Stomach smooth muscle (tissue), 2 donors: Measurements from ENCODE around the gene PUM2.
"Not testable (repeated sequence)": the region's sequence is repeated elsewhere in the genome, so short reads cannot be mapped to it uniquely, and the experiment has no call there.

ENCODE experiments used
- H3K27ac ChIP-seq: one replicate; pipeline ENCODE4 v1.7.0; 2013; ENCODE audit warnings: mild to moderate bottlenecking, low read length, inconsistent platforms
- H3K27me3 ChIP-seq, 2 donors: one replicate each; pipeline ENCODE4 v1.7.0; 2013; ENCODE audit warnings: low read length in 2 of 2; ENCODE audit not compliant: insufficient read depth in 2 of 2, control insufficient read depth in 1 of 2
- H3K36me3 ChIP-seq, 2 donors: one replicate each; pipeline ENCODE4 v1.7.0; 2013; ENCODE audit warnings: low read length in 2 of 2; ENCODE audit not compliant: control insufficient read depth in 2 of 2, insufficient read depth in 2 of 2
- H3K4me1 ChIP-seq: one replicate; pipeline ENCODE4 v1.7.0; 2013; ENCODE audit warnings: low read length; ENCODE audit not compliant: control insufficient read depth, insufficient read depth
- H3K4me3 ChIP-seq, 2 donors: one replicate each; pipeline ENCODE4 v1.7.0; 2013; ENCODE audit warnings: low read length in 2 of 2
- H3K9ac ChIP-seq, 2 donors: one replicate each; pipeline ENCODE4 v1.7.0; 2013; ENCODE audit warnings: low read length in 2 of 2, mild to moderate bottlenecking in 1 of 2
- H3K9me3 ChIP-seq, 2 donors: one replicate each; pipeline ENCODE4 v1.7.0; 2013; ENCODE audit warnings: low read length in 2 of 2; ENCODE audit not compliant: control insufficient read depth in 2 of 2
- donor health status: healthy.
- donor health status: Pancreatic carcinoma.

The PUM2 gene

GRCh38 chr2:20247084-20247483 lies 103.6 kb downstream of the PUM2 start:
- Histone ChIP-seq H3K36me3 (peaks cover 5 to 26% of the 10 kb centered on the region in 2 donors), H3K27ac (no peak overlapping the region), H3K4me1 (no peaks in the 10 kb centered on the region), H3K9me3 (no peaks in the 10 kb centered on the region), H3K27me3 (no peaks in the 10 kb centered on the region), H3K9ac (no peak overlapping the region), H3K4me3 (no peak overlapping the region)

- not testable (repeated sequence) for H3K4me1 ChIP-seq, H3K36me3 ChIP-seq, H3K4me3 ChIP-seq, H3K9me3 ChIP-seq, H3K9ac ChIP-seq, H3K27ac ChIP-seq, H3K27me3 ChIP-seq
These were observed 107.0 kb downstream of the PUM2 start for GRCh38 chr2:20243637-20244036.

GRCh38 chr2:20242727-20243377 lies 107.8 kb downstream of the PUM2 start:
- Histone ChIP-seq H3K9ac (no peak overlapping the region), H3K9me3 (no peaks in the 10 kb centered on the region), H3K27me3 (no peaks in the 10 kb centered on the region), H3K4me3 (no peak overlapping the region), H3K36me3 (peaks cover 3 to 6% of the 10 kb centered on the region in 2 donors), H3K4me1 (no peaks in the 10 kb centered on the region), H3K27ac (no peak overlapping the region)

DNA sequence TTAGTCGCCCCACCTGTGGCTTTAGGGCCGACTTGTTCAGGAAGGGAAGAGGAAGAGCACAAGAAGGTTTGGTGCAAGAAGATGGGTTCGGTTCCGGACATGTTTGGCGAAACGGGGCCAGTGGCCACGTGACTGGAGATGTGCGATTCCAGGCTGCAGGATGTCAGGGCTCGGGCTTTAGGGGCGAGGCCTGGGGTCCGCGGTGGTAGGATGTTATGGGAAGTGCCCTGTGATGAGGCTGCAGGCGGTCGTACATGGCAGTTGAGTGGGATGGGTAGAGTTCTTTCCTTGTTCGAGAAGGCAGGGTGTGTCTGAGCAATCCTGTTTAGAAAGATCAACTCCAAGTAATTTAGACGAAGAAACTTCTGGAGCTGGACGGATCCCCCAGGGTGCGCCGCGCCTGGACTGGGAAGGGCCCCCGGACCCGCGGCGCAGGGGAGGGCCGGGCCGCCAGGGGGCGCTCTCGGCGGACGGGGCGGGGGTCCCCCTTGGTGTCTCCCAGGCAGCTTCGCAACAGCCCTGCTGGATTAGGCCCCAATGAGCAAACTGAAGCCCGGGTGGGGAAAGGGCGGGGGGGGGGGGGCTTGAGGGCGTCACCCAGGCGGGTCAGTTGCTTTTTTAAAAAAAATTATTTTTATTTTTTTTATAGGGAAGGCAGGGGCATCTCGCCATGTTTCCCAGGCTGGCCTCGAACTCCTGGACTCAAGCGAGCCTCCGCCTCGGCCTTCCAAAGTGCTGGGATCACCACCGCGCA lies 108.5 kb downstream of the PUM2 start:
- H3K36me3 ChIP-seq, result peaks cover 0 to 1% of the 10 kb centered on the region in 2 donors
- no peak overlapping the region for H3K27ac ChIP-seq
- H3K9me3 ChIP-seq, result no peaks in the 10 kb centered on the region
- H3K9ac ChIP-seq, result no peak overlapping the region
- no peaks in the 10 kb centered on the region for H3K4me1 ChIP-seq
- H3K27me3 ChIP-seq, result no peaks in the 10 kb centered on the region
- peak overlapping the region in 1 of 2 donors; percentile 35 for H3K4me3 ChIP-seq

DNA sequence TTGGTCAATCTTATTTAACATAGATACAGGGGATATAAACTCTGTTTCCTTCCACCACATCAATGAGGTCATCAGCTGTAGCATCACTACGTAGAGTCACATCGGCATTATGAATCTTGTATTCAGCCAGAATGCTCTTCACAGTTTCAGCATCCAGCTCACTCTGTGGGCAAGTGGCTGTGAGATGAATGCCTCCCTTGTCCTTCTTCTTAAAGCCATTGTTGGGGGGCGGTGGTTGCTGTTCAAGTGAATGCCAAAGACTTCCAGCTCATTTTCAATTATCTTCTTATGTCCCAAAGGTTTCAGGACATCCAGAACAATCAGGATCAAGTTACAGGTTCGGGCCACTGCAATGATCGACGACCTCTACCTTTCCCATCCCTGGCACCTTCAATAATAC lies 110.4 kb downstream of the PUM2 start:
- H3K9ac ChIP-seq, H3K36me3 ChIP-seq, H3K4me1 ChIP-seq, H3K4me3 ChIP-seq, H3K27ac ChIP-seq, H3K27me3 ChIP-seq, H3K9me3 ChIP-seq: not testable (repeated sequence)

DNA sequence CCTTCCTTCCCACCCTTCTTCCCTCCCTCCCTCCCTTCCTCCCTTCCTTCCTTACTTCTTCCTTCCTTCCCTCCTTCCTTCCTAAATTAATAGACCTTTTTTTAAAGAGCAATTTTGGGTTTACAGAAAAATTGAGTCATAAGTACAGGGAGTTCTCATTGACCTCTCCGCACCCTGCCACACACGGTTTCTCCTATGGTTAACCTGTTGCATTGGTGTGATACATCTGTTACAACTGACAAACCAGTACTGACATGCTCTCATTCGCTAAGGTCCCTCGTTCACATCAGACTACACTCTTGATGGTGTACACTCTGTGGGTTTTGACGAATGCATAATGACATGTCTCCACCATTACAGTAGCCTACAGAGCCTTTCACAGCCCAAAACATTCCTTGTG lies 114.1 kb downstream of the PUM2 start:
- Histone ChIP-seq H3K9me3 (no peaks in the 10 kb centered on the region), H3K36me3 (no peaks in the 10 kb centered on the region), H3K4me3 (no peak overlapping the region), H3K4me1 (no peaks in the 10 kb centered on the region), H3K9ac (no peak overlapping the region), H3K27ac (no peak overlapping the region), H3K27me3 (no peaks in the 10 kb centered on the region)

GRCh38 chr2:20235655-20236305 lies 114.9 kb downstream of the PUM2 start:
- Histone ChIP-seq H3K9ac (no peak overlapping the region), H3K27ac (no peak overlapping the region), H3K4me3 (no peak overlapping the region), H3K4me1 (no peaks in the 10 kb centered on the region), H3K9me3 (no peaks in the 10 kb centered on the region), H3K27me3 (no peaks in the 10 kb centered on the region), H3K36me3 (no peaks in the 10 kb centered on the region)

- H3K4me1 ChIP-seq, H3K36me3 ChIP-seq, H3K9me3 ChIP-seq, H3K27ac ChIP-seq, H3K4me3 ChIP-seq, H3K9ac ChIP-seq, H3K27me3 ChIP-seq: not testable (repeated sequence)
These were observed 116.0 kb downstream of the PUM2 start for GRCh38 chr2:20234597-20234996.

DNA sequence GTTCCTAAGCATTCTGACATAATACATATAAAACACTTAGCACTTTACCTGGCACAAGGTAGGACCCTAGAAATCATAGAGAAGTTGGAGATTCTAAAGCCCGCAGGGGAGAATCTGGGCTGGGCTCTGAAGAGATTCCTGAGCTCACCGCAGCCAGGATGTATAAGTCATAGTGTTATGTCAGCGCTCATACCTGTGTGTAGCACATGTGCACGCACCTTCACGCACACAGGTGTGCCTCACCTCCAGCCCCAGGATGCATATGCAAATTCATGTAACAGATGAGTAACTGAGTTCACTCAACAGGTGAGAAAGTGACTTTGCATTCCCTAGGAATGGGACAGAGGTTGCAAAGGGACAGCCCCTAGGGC lies 117.8 kb downstream of the PUM2 start:
- H3K27me3 ChIP-seq, result peaks cover 0 to 3% of the 10 kb centered on the region in 2 donors
- H3K9me3 ChIP-seq, result no peaks in the 10 kb centered on the region
- no peaks in the 10 kb centered on the region for H3K36me3 ChIP-seq
- H3K4me3 ChIP-seq, result no peak overlapping the region
- H3K9ac ChIP-seq, result no peak overlapping the region
- H3K27ac ChIP-seq, result no peak overlapping the region
- H3K4me1 ChIP-seq, result no peaks in the 10 kb centered on the region

- Histone ChIP-seq H3K4me3 (no peak overlapping the region), H3K27ac (no peak overlapping the region), H3K9ac (no peak overlapping the region)
These were observed 119.0 kb downstream of the PUM2 start for GRCh38 chr2:20231598-20232026.

DNA sequence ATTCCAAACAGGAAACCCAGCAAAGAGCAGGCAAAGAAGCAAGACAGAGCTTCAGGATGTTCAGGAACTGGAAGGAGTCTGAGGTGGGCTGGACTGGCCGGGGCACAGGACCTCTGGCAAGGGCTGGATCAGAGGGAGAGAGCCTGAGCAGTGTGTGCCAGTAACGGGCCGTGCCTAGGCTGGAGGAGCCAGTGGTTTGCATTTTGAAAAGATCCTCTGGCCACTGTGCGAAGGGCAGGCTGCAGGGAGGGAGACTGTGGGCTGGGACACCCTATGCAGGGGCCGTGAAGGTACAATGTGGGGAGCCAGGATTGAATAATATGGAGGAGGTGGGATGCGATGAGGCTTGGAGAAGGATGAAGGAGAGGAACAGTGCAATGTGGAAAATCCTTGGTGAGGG lies 119.5 kb downstream of the PUM2 start:
- Histone ChIP-seq H3K36me3 (no peaks in the 10 kb centered on the region), H3K27me3 (peaks cover 3 to 7% of the 10 kb centered on the region in 2 donors), H3K27ac (no peak overlapping the region), H3K4me3 (no peak overlapping the region), H3K4me1 (no peaks in the 10 kb centered on the region), H3K9me3 (no peaks in the 10 kb centered on the region), H3K9ac (no peak overlapping the region)

More at GRCh38 chr2:20231598-20232026, 119.0 kb downstream of the PUM2 start:
- Histone ChIP-seq H3K9me3 (no peaks in the 10 kb centered on the region), H3K4me1 (no peaks in the 10 kb centered on the region), H3K36me3 (no peaks in the 10 kb centered on the region), H3K27me3 (peaks cover 0 to 3% of the 10 kb centered on the region in 2 donors)
